Sigmoid colon (tissue), 7 donors: Measurements from ENCODE around the gene TENM4. TPM values are rescaled to one million over a fixed set of nuclear protein-coding genes. Genes with fewer than 3 reads are reported as not detected.

ENCODE experiments used
- DNase-seq: peaks from one replicate; pipeline ENCODE4 v3.0.0-alpha.2; 2019
- H3K27ac ChIP-seq, 4 donors: fragments of 200-600 bp; sonication (generic); one replicate each; pipeline ENCODE4 v1.5.1; 2016 to 2019; ENCODE audit warnings: mild to moderate bottlenecking in 1 of 4
- H3K27me3 ChIP-seq, 3 donors: fragments of 200-600 bp; sonication (generic); one replicate each; pipeline ENCODE4 v1.5.1; 2019; ENCODE audit warnings: mild to moderate bottlenecking in 1 of 3
- H3K36me3 ChIP-seq, 4 donors: fragments of 200-600 bp; sonication (generic); one replicate each; pipeline ENCODE4 v1.5.1; 2016 to 2019
- H3K4me1 ChIP-seq, 4 donors: fragments of 200-600 bp; sonication (generic); one replicate each; pipeline ENCODE4 v1.5.1; 2017 to 2019
- H3K4me3 ChIP-seq, 4 donors: fragments of 200-600 bp; sonication (generic); one replicate each; pipeline ENCODE4 v1.5.1; 2017 to 2019; ENCODE audit warnings: mild to moderate bottlenecking in 2 of 4, moderate library complexity in 1 of 4
- H3K9me3 ChIP-seq, 4 donors: fragments of 200-600 bp in 3 of 4; sonication (generic) in 3 of 4; one replicate each; pipeline versions ENCODE4 v1.5.1 to v1.6.1; 2013 to 2019
- EP300 ChIP-seq, 4 donors: sonication (generic); formaldehyde crosslinking; IDR thresholded peaks; one replicate each; pipeline ENCODE4 v1.6.1; 2017; ENCODE audit warnings: antibody characterized with exemption in 4 of 4
- POLR2A ChIP-seq, 2 donors: fragments of 450-650 bp; IDR thresholded peaks; one replicate each; pipeline ENCODE4 v1.6.1; 2016; ENCODE audit warnings: antibody characterized with exemption in 2 of 2, mild to moderate bottlenecking in 2 of 2, moderate library complexity in 2 of 2
- POLR2AphosphoS5 ChIP-seq, 4 donors: sonication (generic); formaldehyde crosslinking; IDR thresholded peaks; one replicate each; pipeline ENCODE4 v1.6.1; 2017; ENCODE audit warnings: antibody characterized with exemption in 4 of 4
- WGBS, 2 donors: extraction: QIAGEN DNeasy Blood & Tissue Kit; methylation state at CpG; one replicate each; pipeline ENCODE4 v1.1.7; 2013; 5-methylcytosine and 5-hydroxymethylcytosine counted together
- intact Hi-C: fragments of 100-400 bp; cut with DNase I; formaldehyde crosslinking; loops from one replicate; pipeline ENCODE4 v1.15.1; 2023
- polyA plus RNA-seq, 3 donors: library from polyadenylated mRNA; stranded (reverse); fragments of 200-250 nt; gene quantifications; one replicate each; pipeline ENCODE4 v1.2.3, GENCODE V29; 2013
- total RNA-seq, 4 donors: library from RNA; depleted of rRNA; stranded (reverse); fragments of >200 nt; gene quantifications; one replicate each; pipeline ENCODE4 v1.1.0, GENCODE V29; 2016
- TF ChIP-seq, protein P1 (sequence below), 4 experiments: fragments of 450-650 bp in 3 of 4; fragments of 200-600 bp in 1 of 4; IDR thresholded peaks; one replicate each; pipeline ENCODE4 v1.5.1; 2016 to 2019; ENCODE audit warnings: antibody characterized with exemption in 4 of 4, mild to moderate bottlenecking in 3 of 4, moderate library complexity in 2 of 4
- donor health status: healthy with polysubstance abuse.
- donor health status: Bipolar disorder and iron deficiency.
- donor health status: healthy.

Gene TENM4
- total and polyA plus RNA-seq, 7 donors = 0.23 to 14.6 (median 1.9) TPM; not detected in 1

DNA sequence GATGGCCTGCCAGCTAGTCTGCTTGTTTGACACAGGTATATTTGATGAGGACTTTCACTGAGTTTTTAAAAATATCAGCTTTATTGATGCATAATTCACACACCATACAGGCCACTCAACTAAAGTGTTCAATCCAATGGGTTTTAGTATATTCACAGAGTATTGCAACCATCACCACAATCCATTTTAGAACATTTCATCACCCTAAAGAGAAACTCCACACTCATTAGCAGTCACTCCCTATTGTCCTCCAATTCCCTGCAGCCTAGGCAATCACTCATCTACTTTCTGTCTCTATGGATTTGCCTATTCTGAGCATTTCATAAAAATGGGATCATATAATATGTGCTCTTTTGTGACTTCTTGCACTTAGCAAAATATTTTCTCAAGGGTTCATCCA, 468.2 kb downstream of the TENM4 start:
- TF ChIP-seq POLR2AphosphoS5 (IDR thresholded peaks at IDR 0.05) (no peak), POLR2A (IDR thresholded peaks at IDR 0.05) (no peak), EP300 (IDR thresholded peaks at IDR 0.05) (no peak)
- TF ChIP-seq, protein P1, sequence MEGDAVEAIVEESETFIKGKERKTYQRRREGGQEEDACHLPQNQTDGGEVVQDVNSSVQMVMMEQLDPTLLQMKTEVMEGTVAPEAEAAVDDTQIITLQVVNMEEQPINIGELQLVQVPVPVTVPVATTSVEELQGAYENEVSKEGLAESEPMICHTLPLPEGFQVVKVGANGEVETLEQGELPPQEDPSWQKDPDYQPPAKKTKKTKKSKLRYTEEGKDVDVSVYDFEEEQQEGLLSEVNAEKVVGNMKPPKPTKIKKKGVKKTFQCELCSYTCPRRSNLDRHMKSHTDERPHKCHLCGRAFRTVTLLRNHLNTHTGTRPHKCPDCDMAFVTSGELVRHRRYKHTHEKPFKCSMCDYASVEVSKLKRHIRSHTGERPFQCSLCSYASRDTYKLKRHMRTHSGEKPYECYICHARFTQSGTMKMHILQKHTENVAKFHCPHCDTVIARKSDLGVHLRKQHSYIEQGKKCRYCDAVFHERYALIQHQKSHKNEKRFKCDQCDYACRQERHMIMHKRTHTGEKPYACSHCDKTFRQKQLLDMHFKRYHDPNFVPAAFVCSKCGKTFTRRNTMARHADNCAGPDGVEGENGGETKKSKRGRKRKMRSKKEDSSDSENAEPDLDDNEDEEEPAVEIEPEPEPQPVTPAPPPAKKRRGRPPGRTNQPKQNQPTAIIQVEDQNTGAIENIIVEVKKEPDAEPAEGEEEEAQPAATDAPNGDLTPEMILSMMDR (IDR thresholded peaks at IDR 0.05) = no peak
- Histone ChIP-seq H3K27me3 (no peaks in the 10 kb centered on the region), H3K27ac (no peak overlapping the region), H3K36me3 (no peaks in the 10 kb centered on the region), H3K4me3 (no peak overlapping the region), H3K9me3 (no peaks in the 10 kb centered on the region), H3K4me1 (no peaks in the 10 kb centered on the region)
- intact Hi-C loops = no loop called here
- DNase-seq = no peak

- no peak for TF ChIP-seq POLR2A (IDR thresholded peaks at IDR 0.05)
- no peak for TF ChIP-seq POLR2AphosphoS5 (IDR thresholded peaks at IDR 0.05)
- no peak for TF ChIP-seq EP300 (IDR thresholded peaks at IDR 0.05)
- TF ChIP-seq, protein P1 (IDR thresholded peaks at IDR 0.05) = no peak
- no peaks in the 10 kb centered on the region for H3K4me1 ChIP-seq
- H3K4me3 ChIP-seq = no peak overlapping the region
- H3K27ac ChIP-seq = no peak overlapping the region
- intact Hi-C loops = no loop called here
- no peaks in the 10 kb centered on the region for H3K9me3 ChIP-seq
- no peaks in the 10 kb centered on the region for H3K36me3 ChIP-seq
- WGBS, 2 donors = 79 to 89% methylated on average over 7 of the region's 7 CpGs
- no peaks in the 10 kb centered on the region for H3K27me3 ChIP-seq
- no peak for DNase-seq
Observed at GRCh38 chr11:78972177-78972576, 468.7 kb downstream of the TENM4 start.

DNA sequence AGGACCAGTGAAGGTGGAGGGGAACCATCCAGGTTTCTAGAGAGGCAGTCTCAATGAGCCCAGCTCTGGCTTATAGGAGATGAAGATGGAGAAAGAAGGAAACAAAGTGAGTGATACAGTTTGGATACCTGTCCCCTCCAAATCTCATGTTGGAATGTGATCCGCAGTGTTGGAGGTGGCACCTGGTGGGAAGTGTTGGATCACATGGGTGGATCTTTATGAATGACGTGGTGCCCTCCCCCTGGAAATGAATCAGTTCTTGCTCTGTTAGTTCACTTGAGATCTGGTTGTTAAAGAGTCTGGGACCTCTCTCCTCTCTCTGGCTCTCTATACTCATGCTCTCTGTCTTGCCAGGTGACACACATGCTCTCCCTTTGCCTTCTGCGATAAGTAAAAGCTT, 473.0 kb downstream of the TENM4 start:
- Histone ChIP-seq H3K27ac (no peak overlapping the region), H3K4me3 (no peak overlapping the region), H3K9me3 (no peaks in the 10 kb centered on the region), H3K36me3 (no peaks in the 10 kb centered on the region), H3K27me3 (peaks cover 0 to under 1% (median 0%) of the 10 kb centered on the region in 3 donors), H3K4me1 (no peaks in the 10 kb centered on the region)
- 87 to 89% methylated on average over 3 of the region's 3 CpGs for WGBS, 2 donors
- no peak for DNase-seq
- intact Hi-C loops = no loop called here
- TF ChIP-seq POLR2AphosphoS5 (IDR thresholded peaks at IDR 0.05) (no peak), POLR2A (IDR thresholded peaks at IDR 0.05) (no peak), EP300 (IDR thresholded peaks at IDR 0.05) (no peak)
- TF ChIP-seq, protein P1 (IDR thresholded peaks at IDR 0.05) = no peak

DNA sequence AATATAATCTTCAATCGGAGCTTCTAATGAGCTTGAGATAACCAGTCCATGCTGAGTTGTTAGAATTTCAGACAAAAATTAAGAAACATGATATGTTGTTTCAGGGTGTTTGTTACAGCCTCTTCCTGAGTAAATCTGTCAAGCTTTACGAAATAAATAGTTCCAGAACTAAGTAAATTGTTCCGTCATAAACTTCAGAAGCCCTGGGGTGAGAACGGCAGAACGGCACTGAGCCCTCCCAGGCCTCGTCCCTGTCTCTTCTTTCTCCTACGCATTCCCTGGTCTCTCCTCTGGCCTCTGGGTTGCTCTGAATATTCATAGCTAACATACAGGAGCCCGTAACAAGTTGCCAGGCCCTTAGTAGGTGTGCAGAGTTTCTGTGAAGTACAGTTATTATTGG, 475.4 kb downstream of the TENM4 start:
- DNase-seq = no peak
- WGBS, 2 donors = 81 to 87% methylated on average over 8 of the region's 8 CpGs
- Histone ChIP-seq H3K27ac (no peak overlapping the region), H3K36me3 (no peaks in the 10 kb centered on the region), H3K4me1 (peaks cover 0 to 13% (median 10%) of the 10 kb centered on the region in 4 donors), H3K9me3 (no peaks in the 10 kb centered on the region), H3K27me3 (peaks cover 0 to 14% (median 0%) of the 10 kb centered on the region in 3 donors), H3K4me3 (no peak overlapping the region)
- TF ChIP-seq, protein P1 (IDR thresholded peaks at IDR 0.05) = no peak
- TF ChIP-seq POLR2A (IDR thresholded peaks at IDR 0.05) (no peak), EP300 (IDR thresholded peaks at IDR 0.05) (no peak), POLR2AphosphoS5 (IDR thresholded peaks at IDR 0.05) (no peak)
- intact Hi-C loops = no loop called here
